ENCODE measurements around the gene TNNT3.

The TNNT3 gene

DNA sequence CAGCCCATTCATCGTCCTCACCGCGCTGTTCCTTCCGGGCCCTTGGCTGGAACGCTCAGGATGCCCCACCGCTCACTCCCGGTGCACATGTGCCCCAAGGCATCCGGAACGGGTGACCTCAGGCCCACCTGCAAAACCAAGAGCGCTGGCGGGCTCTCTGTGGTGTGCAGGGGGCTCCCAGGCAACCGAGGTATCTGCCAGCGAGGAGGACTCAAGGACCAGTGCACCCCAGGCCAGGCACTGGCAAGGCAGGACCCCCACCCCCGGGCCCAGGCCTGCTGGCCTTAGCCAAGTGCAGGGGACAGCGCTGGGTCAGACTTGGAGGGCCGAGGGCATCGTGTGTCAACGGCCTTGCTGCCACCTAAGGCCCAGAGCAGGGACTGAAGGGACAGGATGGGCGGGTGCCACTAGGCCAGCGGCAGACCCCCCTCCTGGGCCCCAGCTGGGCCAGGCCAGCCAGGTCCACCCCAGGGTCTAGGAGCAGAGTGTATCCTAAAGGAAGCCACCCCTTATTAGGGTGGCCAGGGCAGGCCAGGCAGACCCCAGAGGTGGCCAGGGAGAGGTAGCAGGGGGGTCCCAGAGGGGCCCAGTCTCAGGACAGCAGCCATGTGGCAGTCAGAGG, 8.5 kb downstream of the TNNT3 start:
- no peaks in the 10 kb centered on the region for H3K27me3 Mint-ChIP-seq (ENCODE audit: low read depth)
- H3K4me1 Mint-ChIP-seq, result peaks cover 46% of the 10 kb centered on the region
- H3K36me3 Mint-ChIP-seq (ENCODE audit: low read depth), result no peaks in the 10 kb centered on the region
- H3K4me3 Mint-ChIP-seq, result no peak overlapping the region
- peak overlapping the region; percentile 52 to 95 (median 89) for H3K27ac Mint-ChIP-seq
- TF ChIP-seq, protein P1, sequence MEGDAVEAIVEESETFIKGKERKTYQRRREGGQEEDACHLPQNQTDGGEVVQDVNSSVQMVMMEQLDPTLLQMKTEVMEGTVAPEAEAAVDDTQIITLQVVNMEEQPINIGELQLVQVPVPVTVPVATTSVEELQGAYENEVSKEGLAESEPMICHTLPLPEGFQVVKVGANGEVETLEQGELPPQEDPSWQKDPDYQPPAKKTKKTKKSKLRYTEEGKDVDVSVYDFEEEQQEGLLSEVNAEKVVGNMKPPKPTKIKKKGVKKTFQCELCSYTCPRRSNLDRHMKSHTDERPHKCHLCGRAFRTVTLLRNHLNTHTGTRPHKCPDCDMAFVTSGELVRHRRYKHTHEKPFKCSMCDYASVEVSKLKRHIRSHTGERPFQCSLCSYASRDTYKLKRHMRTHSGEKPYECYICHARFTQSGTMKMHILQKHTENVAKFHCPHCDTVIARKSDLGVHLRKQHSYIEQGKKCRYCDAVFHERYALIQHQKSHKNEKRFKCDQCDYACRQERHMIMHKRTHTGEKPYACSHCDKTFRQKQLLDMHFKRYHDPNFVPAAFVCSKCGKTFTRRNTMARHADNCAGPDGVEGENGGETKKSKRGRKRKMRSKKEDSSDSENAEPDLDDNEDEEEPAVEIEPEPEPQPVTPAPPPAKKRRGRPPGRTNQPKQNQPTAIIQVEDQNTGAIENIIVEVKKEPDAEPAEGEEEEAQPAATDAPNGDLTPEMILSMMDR (IDR thresholded peaks at IDR 0.05; ENCODE audit: unreplicated experiment in 3 of 3), result no peak
- no peaks in the 10 kb centered on the region for H3K9me3 Mint-ChIP-seq

DNA sequence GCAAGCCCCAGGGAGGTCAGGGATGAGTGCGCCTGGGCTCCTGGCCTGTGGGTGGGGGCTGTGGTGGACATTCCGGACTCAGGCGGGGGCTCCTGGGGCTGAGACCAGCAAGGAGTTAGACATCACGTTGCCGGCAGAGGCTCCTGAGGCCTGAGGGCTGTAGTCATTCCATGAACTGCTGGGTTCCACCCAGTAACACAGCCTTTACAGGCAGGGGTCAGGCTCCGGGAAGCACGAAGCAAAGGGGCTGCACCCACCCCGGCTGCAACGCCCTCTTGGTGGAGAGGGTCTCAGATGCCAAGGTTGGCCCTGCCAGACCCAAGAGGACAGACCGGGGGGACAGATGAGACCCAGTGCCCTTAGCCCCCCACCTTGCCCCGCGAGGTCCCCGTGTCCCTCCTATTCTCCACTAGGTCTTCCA, 9.0 kb downstream of the TNNT3 start:
- H3K36me3 Mint-ChIP-seq (ENCODE audit: low read depth), result no peaks in the 10 kb centered on the region
- no peaks in the 10 kb centered on the region for H3K9me3 Mint-ChIP-seq
- H3K27ac Mint-ChIP-seq, result peak overlapping the region; percentile 52 to 95 (median 89)
- no peak overlapping the region for H3K4me3 Mint-ChIP-seq
- TF ChIP-seq, protein P1 (IDR thresholded peaks at IDR 0.05; ENCODE audit: unreplicated experiment in 3 of 3), result no peak
- H3K27me3 Mint-ChIP-seq (ENCODE audit: low read depth), result no peaks in the 10 kb centered on the region
- peaks cover 48% of the 10 kb centered on the region for H3K4me1 Mint-ChIP-seq

DNA sequence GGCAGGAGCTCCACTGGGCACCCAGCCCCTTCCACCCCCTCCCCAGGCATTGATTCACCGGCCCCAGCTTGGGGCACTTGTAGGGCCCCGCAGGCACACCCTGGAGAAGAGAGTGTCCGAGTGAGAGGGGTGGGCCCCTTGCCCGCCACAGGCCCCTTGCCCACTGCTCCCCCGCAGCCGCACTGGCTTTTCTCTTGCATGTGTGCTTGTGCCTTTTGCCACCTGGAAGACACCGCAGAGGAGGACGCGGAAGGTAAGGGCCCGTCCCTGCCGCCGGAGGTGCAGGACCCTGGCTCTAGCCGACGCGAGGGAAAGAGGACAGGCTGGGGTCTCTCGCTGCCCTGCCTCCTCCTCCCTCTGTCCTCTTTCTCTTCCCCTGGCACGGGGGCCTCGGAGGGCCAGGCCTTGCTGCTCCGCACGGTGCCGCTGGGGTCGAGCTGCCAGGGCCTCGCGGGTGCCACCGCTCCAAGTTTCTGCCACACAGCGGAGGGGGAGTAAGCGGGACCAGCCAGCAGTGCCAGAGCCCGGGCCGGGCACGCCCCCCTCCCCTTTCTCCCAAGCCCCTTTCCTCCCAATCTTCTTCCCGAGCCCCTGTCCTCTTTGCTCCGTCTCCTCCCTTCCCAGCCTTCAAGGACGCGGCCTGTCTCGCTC, 9.5 kb downstream of the TNNT3 start:
- no peaks in the 10 kb centered on the region for H3K27me3 Mint-ChIP-seq (ENCODE audit: low read depth)
- no peaks in the 10 kb centered on the region for H3K36me3 Mint-ChIP-seq (ENCODE audit: low read depth)
- peak overlapping the region in 2 of 3 experiments; percentile 89 to 95 for H3K27ac Mint-ChIP-seq
- H3K9me3 Mint-ChIP-seq, result no peaks in the 10 kb centered on the region
- TF ChIP-seq, protein P1 (IDR thresholded peaks at IDR 0.05; ENCODE audit: unreplicated experiment in 3 of 3), result no peak
- peaks cover 47% of the 10 kb centered on the region for H3K4me1 Mint-ChIP-seq
- H3K4me3 Mint-ChIP-seq, result no peak overlapping the region

DNA sequence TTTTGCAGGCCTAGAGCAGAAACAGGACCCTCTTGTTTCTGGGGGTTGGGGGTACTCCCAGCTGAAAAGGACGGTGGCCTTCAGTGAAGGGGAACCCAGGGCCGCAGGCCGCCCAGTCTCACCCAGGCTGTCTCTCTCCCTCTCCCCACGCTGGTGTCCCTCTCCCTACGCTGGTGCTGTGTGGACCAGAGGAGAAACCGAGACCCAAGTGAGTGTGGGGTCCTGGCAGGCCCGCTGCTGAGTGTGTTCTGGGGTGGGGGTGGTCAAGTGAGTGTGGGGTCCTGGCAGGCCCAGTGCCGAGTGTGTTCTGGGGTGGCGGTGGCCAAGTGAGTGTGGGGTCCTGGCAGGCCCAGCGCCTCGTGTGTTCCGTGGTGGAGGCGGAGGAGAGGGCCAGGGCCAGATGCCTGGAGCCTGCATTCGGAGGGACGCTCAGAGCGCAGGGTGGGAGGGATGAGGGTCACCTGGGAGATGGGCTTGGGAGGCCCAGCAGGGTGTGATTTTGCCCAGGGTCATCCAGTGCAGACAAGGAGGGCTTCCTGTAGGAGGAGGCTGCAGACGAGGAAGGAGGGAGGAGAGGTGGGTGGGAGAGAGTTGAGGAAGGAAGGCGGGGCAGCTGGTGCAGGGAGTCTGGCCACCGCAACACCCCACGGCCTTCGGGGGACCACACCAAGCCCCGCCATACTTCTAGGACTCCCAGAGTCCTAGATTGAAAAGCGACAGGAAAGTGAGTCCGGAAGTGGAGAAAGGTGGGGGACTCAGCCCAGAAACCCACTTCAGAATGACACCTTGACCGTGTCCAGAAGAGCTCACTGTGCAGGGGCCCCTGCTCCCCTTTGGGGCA, 10.3 kb downstream of the TNNT3 start:
- Mint-ChIP-seq H3K9me3 (no peaks in the 10 kb centered on the region), H3K27me3 (ENCODE audit: low read depth) (no peaks in the 10 kb centered on the region), H3K4me1 (peaks cover 47% of the 10 kb centered on the region), H3K36me3 (ENCODE audit: low read depth) (no peaks in the 10 kb centered on the region), H3K4me3 (no peak overlapping the region), H3K27ac (peak overlapping the region; percentile 95 to 98 (median 96))
- TF ChIP-seq, protein P1 (IDR thresholded peaks at IDR 0.05; ENCODE audit: unreplicated experiment in 3 of 3), result no peak

DNA sequence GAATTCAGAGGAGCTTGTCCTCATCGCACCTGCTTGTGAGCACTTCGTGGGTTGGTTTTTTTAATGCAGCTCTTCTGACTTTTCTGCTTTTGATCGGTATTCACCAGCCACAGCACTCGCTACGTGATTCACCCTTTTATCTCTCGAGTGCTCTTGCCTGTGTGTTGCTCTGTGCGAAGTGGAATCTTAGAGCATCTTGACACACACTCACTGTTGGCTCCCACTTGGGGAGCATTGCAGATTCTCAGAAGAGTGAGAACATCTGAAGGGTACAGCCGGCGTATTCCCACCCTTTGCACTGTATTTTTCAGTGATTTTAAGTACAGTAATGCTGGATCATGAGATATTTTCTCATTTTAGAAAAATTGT, 10.9 kb downstream of the TNNT3 start:
- no peaks in the 10 kb centered on the region for H3K27me3 Mint-ChIP-seq (ENCODE audit: low read depth)
- no peaks in the 10 kb centered on the region for H3K36me3 Mint-ChIP-seq (ENCODE audit: low read depth)
- no peaks in the 10 kb centered on the region for H3K9me3 Mint-ChIP-seq
- peak overlapping the region in 2 of 3 experiments; percentile 9 to 39 for H3K4me3 Mint-ChIP-seq
- H3K4me1 Mint-ChIP-seq, result peaks cover 47% of the 10 kb centered on the region
- TF ChIP-seq, protein P1 (IDR thresholded peaks at IDR 0.05; ENCODE audit: unreplicated experiment in 3 of 3), result no peak
- H3K27ac Mint-ChIP-seq, result peak overlapping the region; percentile 95 to 98 (median 96)
